Embryonic facial prominence (tissue), 1 donor: Measurements from ENCODE around the gene CITED1.

Experiments used
- DNase-seq: peaks from one replicate; pipeline ENCODE4 v3.0.0-alpha.2; 2016; ENCODE audit errors: extremely low spot score

Gene CITED1

GRCh38 chrX:72270316-72270866 is 35.3 kb downstream of the CITED1 start:
- no peak for DNase-seq

GRCh38 chrX:72269671-72270251 is 36.0 kb downstream of the CITED1 start:
- no peak for DNase-seq

GRCh38 chrX:72268597-72269365 is 36.9 kb downstream of the CITED1 start:
- no peak for DNase-seq

- DNase-seq, result no peak
Measured at GRCh38 chrX:72265263-72265662, 40.5 kb downstream of the CITED1 start.

GRCh38 chrX:72262077-72262476 is 43.6 kb downstream of the CITED1 start:
- no peak for DNase-seq

- no peak for DNase-seq
Measured at GRCh38 chrX:72260448-72260847, 45.3 kb downstream of the CITED1 start.

GRCh38 chrX:72258174-72258573 is 47.5 kb downstream of the CITED1 start:
- no peak for DNase-seq

GRCh38 chrX:72255864-72256263 is 49.9 kb downstream of the CITED1 start:
- DNase-seq, result no peak

GRCh38 chrX:72255445-72255844 is 50.3 kb downstream of the CITED1 start:
- no peak for DNase-seq

- DNase-seq, result no peak
Measured at GRCh38 chrX:72254816-72255215, 50.9 kb downstream of the CITED1 start.

GRCh38 chrX:72253686-72254085 is 52.0 kb downstream of the CITED1 start:
- DNase-seq, result no peak
